ENCODE results near the gene WWOX. TPM values are rescaled to one million over a fixed set of nuclear protein-coding genes. Genes with fewer than 3 reads are reported as not detected.
A peak's percentile ranks its signal among the peaks of the same experiment; 100 is the strongest.

The WWOX gene
- total and polyA plus RNA-seq, 2 experiments from 2014 or later = 17.0 to 39.8 TPM

GRCh38 chr16:79165506-79165905, 1066.1 kb downstream of the WWOX start:
- H2AFZ ChIP-seq = no peak overlapping the region
- H3K4me2 ChIP-seq = no peak overlapping the region
- H4K20me1 ChIP-seq (ENCODE audit: insufficient read depth, poor library complexity, severe bottlenecking) = no peaks in the 10 kb centered on the region
- H3K9me3 ChIP-seq (ENCODE audit: low read depth) = no peaks in the 10 kb centered on the region
- H3K4me3 ChIP-seq = no peak overlapping the region
- TF ChIP-seq EZH2phosphoT487 (IDR thresholded peaks at IDR 0.05; ENCODE audit: low read depth, severe bottlenecking, unreplicated experiment) (no peak), CTCF (IDR thresholded peaks at IDR 0.05; ENCODE audit: poor library complexity) (no peak)
- no peaks in the 10 kb centered on the region for H3K79me2 ChIP-seq
- no peaks in the 10 kb centered on the region for H3K27me3 ChIP-seq
- no peaks in the 10 kb centered on the region for H3K36me3 ChIP-seq (replicated peaks; ENCODE audit: insufficient read depth, low read depth)
- DNase-seq (ENCODE audit: low spot score) = no peak
- peaks cover 6% of the 10 kb centered on the region for H3K4me1 ChIP-seq (ENCODE audit: insufficient read depth)
- WGBS (ENCODE audit: low lambda C conversion rate, missing lambda C conversion rate) = 81% methylated on average over 9 of the region's 9 CpGs
- H3K9me2 ChIP-seq (replicated peaks; ENCODE audit: insufficient read depth) = no peaks in the 10 kb centered on the region
- H3K27ac ChIP-seq = no peak overlapping the region

DNA sequence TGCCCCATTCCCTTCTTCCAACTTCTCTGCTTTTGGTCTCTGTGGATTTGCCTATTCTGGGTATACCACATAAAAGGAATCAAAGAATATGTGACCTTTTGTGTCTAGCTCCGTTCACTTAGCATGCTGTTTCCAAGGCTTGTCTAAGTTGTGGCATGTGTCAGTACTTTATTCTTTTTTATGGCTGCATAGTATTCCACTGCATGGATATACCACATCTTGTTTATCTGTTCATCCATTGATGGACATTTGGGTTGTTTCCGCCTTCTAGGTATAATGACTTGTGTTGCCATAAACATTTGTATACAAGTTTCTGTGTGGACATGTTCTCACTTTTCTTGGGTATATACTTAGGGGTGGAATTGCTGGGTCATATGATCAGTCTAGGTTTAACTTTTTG, 1068.4 kb downstream of the WWOX start:
- Histone ChIP-seq H2AFZ (no peak overlapping the region), H4K20me1 (ENCODE audit: insufficient read depth, poor library complexity, severe bottlenecking) (no peaks in the 10 kb centered on the region), H3K9me3 (ENCODE audit: low read depth) (no peaks in the 10 kb centered on the region), H3K79me2 (no peaks in the 10 kb centered on the region), H3K9me2 (replicated peaks; ENCODE audit: insufficient read depth) (no peaks in the 10 kb centered on the region), H3K4me1 (ENCODE audit: insufficient read depth) (peaks cover 6% of the 10 kb centered on the region), H3K4me3 (no peak overlapping the region), H3K4me2 (no peak overlapping the region), H3K27ac (no peak overlapping the region), H3K27me3 (no peaks in the 10 kb centered on the region), H3K36me3 (replicated peaks; ENCODE audit: insufficient read depth, low read depth) (no peaks in the 10 kb centered on the region)
- 100% methylated on average over 2 of the region's 2 CpGs for WGBS (ENCODE audit: low lambda C conversion rate, missing lambda C conversion rate)
- no peak for DNase-seq (ENCODE audit: low spot score)
- TF ChIP-seq CTCF (IDR thresholded peaks at IDR 0.05; ENCODE audit: poor library complexity) = no peak
- no peak for TF ChIP-seq EZH2 (IDR thresholded peaks at IDR 0.05; ENCODE audit: borderline replicate concordance)
- TF ChIP-seq EZH2phosphoT487 (IDR thresholded peaks at IDR 0.05; ENCODE audit: low read depth, severe bottlenecking, unreplicated experiment) = no peak

DNA sequence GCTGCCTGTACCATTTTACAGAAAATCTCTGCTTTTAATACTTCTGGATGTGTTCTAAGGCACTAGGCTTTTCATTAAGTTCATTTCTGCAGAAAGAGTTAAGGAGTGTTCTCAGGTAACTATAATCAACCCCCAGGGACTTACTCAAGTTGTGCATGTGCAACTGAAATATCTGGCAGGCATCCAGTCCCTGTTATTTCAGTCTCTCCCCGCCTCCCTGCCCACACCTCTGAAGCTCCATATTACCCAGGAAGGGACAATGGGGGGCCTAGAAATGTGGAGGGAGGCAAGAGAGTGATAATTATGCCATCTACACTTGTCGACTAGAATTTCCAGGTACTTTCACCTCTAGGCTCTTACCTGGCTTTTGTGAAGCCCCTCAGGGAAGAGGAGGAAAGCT, 1068.9 kb downstream of the WWOX start:
- Histone ChIP-seq H3K9me2 (replicated peaks; ENCODE audit: insufficient read depth) (no peaks in the 10 kb centered on the region), H3K27ac (no peak overlapping the region), H3K4me3 (no peak overlapping the region), H3K9me3 (ENCODE audit: low read depth) (no peaks in the 10 kb centered on the region), H3K4me1 (ENCODE audit: insufficient read depth) (peaks cover 6% of the 10 kb centered on the region), H2AFZ (no peak overlapping the region), H3K4me2 (no peak overlapping the region), H3K79me2 (no peaks in the 10 kb centered on the region), H3K36me3 (replicated peaks; ENCODE audit: insufficient read depth, low read depth) (no peaks in the 10 kb centered on the region), H4K20me1 (ENCODE audit: insufficient read depth, poor library complexity, severe bottlenecking) (no peaks in the 10 kb centered on the region), H3K27me3 (no peaks in the 10 kb centered on the region)
- DNase-seq (ENCODE audit: low spot score) = no peak
- TF ChIP-seq CTCF (IDR thresholded peaks at IDR 0.05; ENCODE audit: poor library complexity) (no peak), EZH2phosphoT487 (IDR thresholded peaks at IDR 0.05; ENCODE audit: low read depth, severe bottlenecking, unreplicated experiment) (no peak), EZH2 (IDR thresholded peaks at IDR 0.05; ENCODE audit: borderline replicate concordance) (no peak)
- 76% methylated on average over 2 of the region's 2 CpGs for WGBS (ENCODE audit: low lambda C conversion rate, missing lambda C conversion rate)

- TF ChIP-seq EZH2 (IDR thresholded peaks at IDR 0.05; ENCODE audit: borderline replicate concordance) = no peak
- TF ChIP-seq EZH2phosphoT487 (IDR thresholded peaks at IDR 0.05; ENCODE audit: low read depth, severe bottlenecking, unreplicated experiment) = no peak
- TF ChIP-seq CTCF (IDR thresholded peaks at IDR 0.05; ENCODE audit: poor library complexity) = no peak
- H3K27ac ChIP-seq = peak overlapping the region; percentile 24
- H4K20me1 ChIP-seq (ENCODE audit: insufficient read depth, poor library complexity, severe bottlenecking) = no peaks in the 10 kb centered on the region
- DNase-seq (ENCODE audit: low spot score) = peak; percentile 30
- H3K4me3 ChIP-seq = no peak overlapping the region
- H2AFZ ChIP-seq = no peak overlapping the region
- WGBS (ENCODE audit: low lambda C conversion rate, missing lambda C conversion rate) = 55% methylated on average over 2 of the region's 2 CpGs
- H3K36me3 ChIP-seq (replicated peaks; ENCODE audit: insufficient read depth, low read depth) = no peaks in the 10 kb centered on the region
- peaks cover 6% of the 10 kb centered on the region for H3K4me1 ChIP-seq (ENCODE audit: insufficient read depth)
- H3K4me2 ChIP-seq = no peak overlapping the region
- no peaks in the 10 kb centered on the region for H3K79me2 ChIP-seq
- no peaks in the 10 kb centered on the region for H3K9me2 ChIP-seq (replicated peaks; ENCODE audit: insufficient read depth)
- no peaks in the 10 kb centered on the region for H3K9me3 ChIP-seq (ENCODE audit: low read depth)
- H3K27me3 ChIP-seq = no peaks in the 10 kb centered on the region
Observed at GRCh38 chr16:79169239-79169638, 1069.8 kb downstream of the WWOX start.

Measured in hepatocyte (in vitro differentiated cells).